Limb (tissue), 2 donors: ENCODE measurements around the gene DDX41.
"Not testable (repeated sequence)": the region's sequence is repeated elsewhere in the genome, so short reads cannot be mapped to it uniquely, and the experiment has no call there.

Experiments used
- DNase-seq, 2 donors: peaks; one replicate each; pipeline ENCODE4 v3.0.0-alpha.2; 2016; ENCODE audit errors: extremely low spot score in 2 of 2

The DDX41 gene

DNA sequence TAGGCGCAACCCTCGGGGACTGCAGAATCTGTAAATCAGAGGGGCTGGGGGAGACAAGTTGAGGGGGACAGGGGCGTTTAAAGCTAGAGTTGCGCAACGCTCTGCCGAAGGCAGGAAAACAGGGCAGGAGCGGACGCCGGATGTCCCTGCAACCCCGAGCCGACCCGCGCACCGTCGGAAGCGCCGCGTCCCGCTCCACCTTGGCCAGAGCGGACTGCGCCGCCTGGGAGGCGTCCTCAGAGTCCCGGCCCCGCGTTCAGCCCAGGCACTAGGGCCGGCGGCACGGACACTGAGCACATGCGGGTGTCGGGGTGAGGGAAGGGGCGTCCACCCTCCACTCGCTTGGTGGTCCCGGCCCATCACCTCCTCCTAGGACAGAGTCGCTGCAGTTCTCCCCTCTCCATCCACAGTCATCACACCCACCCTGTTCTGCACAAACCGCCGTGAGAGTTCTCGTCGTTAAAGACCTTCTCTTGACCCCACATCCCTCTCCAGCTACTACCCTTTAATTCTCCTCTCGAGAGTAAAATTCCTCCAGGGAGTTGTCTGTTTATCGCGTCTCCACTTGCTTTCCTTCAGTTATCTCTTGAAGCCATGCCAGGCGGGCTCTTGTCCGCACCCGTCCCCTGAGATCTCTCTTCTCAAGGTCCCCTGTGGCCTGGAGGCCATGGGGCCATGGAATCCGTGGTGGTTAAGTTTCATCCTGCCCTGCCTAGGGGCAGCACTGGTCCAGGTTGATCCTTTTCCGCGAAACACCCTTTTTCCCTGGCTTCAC lies 18.6 kb downstream of the DDX41 start:
- no peak for DNase-seq

DNA sequence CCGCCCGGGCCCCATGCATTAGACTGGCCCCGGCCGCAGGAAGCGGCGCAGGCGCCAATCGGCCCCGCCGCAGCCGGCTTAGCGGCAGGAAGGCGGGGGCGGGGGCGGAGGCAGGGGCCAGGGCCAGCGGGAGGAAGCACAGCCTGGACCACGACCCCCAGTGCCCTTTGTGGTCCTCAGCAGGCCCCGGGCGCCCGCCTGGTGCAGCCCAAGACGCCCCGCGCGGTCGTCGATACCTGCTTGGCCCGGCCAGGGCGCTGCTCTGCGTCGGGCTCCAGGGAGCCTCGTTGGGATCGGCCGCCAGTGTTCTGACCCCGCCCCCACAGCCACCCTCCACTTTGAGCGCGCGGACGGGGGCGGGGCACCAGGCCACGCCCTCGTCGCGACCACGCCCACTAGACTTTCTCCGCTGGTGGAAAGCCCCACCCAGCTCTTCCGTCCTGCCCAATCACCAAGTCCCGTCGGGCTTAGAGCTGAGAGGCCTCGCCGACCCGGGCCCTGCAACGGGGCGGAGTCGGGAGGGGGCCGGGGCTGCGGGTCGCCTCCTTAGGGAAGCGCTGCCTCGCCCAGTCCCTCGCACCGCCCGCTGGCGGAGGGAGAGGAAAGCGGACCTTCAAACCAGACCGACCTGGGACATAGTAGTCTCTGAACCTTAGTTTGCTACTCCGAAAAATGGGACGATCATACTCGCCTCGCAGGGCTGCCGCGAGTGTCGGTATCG lies 19.3 kb downstream of the DDX41 start, which contains the start of gene PDLIM7:
TSS of gene PDLIM7 (minus strand) at position 313 of the 721 bp plus-strand sequence. CDS start 1,092 bp downstream, outside the sequence.
- DNase-seq: peak; percentile 97 to 98

DNA sequence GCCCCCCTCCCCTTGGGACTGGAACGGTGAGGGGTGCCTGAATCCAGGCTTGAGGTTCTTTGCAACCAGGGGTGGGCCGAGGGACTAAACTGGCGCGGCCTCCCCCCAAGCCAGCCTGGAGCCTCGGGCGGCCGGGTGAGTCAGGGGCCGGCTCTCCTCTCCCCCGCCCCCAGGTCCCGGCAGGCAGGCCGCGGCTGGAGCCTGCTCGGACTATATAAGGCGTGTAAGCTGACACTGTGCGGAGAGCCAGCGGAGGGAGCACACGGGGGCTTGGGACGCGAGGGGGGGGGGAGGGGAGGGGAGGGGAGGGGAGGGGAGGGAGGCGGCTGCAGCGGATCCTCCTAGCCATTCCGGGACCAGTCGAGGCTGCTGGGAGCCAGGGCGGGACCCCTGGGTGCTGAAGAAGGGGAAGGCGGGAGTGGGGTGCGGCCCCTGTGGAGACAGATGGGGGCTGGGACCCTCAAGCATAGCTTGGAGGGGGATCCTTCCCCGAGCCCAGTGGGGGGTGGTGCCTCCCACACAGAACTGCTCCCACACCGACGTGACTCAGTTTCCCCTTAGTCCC lies 20.0 kb downstream of the DDX41 start:
- DNase-seq: peak; percentile 88 to 90

GRCh38 chr5:177496070-177496726 lies 20.6 kb downstream of the DDX41 start:
- DNase-seq: no peak

GRCh38 chr5:177495243-177496060 lies 21.3 kb downstream of the DDX41 start:
- DNase-seq: peak; percentile 79 to 80

DNA sequence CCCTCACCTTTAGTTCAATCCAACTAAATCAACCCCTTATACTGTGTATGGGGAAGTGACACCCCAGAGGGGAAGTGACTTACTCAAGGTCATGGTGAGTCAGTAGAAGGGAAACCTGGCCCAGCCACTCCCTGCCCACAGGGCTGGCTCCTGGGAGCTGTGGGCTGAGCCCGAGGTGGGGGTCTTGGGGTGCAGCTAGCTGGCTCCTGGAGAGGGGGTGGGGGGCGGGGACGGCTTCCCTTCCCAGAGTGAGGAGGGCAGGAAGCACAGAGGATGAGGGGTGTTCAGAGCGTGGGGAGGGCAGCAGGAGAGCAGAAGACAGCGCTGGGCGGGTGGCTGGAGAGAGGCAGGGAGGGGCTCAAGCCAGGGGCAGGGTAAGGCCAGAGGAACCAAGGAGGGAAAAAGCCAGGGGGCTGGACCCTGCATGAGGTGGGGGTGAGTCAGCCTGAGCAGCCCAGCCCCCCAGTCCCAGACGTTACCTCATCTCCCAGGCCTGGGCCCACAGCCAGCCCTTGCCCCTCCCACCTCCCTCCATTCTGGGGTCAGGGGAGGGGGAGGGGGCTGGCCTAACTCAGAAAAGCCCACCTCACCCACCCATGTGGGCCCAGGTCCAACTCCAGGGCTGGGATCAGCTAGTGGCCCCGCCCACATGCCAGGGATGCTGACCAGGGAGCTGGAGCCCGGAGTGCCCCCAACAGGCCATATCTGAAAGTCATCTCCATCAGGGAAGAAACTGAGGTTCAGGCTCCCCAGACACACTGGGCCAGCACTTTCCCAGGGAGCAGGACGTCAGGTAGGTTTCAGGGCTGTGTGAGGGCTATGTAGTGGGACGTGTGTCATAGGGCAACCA lies 22.2 kb downstream of the DDX41 start:
- DNase-seq: peak; percentile 78 to 91

DNA sequence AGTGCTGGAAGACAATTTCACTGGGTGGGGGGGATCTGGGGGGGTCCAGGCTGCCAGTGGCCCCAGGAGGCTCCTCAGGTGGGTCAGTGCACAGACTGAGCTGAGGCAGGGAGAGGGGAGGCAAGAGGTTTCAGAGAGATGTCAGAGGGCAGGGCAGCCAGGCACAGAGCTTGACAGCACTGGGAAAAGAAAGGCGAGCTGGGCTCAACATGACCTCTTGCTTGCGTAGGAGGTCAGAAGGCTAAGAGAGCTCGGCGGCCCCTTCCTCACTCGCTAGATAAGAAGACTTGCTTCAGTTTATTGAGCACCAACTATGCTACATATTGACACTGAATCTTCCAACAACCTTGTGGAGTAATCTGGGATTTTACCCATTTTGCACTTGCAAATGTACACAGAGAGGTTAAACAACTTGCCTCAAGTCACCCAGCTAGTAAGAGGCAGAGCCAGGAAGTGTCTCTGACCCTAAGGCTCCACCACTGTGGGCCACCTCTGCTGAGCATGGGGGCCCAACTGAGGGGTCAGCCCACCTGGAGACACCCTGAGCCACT lies 22.9 kb downstream of the DDX41 start:
- DNase-seq: no peak

- no peak for DNase-seq
These were observed 23.9 kb downstream of the DDX41 start for GRCh38 chr5:177492841-177493240.

GRCh38 chr5:177491983-177492746 lies 24.6 kb downstream of the DDX41 start:
- no peak for DNase-seq

GRCh38 chr5:177491429-177491945 lies 25.3 kb downstream of the DDX41 start:
- DNase-seq: peak in 1 of 2 donors; percentile 85

- no peak for DNase-seq
These were observed 25.8 kb downstream of the DDX41 start for GRCh38 chr5:177490992-177491391.

DNA sequence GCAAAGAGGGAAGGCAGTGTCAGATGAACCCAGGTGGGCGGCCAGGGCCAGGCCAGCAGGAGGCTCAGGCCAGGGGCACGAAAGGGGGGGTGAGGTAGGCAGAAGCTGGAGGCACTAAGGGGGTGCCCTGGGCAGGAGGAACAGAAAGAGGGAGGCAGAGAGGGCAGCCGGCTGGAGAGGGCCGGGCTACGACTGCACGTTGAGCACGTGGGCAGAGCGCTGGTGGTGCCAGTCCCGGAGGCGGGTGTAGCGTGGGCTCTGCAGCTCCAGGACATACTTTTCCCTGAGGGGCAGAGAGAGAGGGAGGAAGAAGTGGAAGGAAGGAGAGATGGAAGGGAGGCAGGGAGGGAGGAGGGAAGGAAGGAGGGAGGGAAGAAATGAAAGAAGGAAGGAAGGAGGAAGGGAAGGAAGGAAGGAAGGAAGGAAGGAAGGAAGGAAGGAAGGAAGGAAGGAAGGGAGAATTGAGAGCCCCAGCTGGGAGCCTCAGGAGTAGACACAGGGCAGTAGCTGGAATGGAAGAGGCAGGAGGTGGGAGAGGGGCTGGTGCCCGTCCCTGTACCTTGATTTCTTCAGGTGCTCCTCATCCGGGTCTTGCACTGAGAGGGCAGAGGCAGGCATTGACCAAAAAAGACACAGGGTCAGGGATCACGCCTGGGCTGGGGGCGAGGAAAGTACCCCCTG lies 26.3 kb downstream of the DDX41 start:
- no peak for DNase-seq

- DNase-seq: no peak
These were observed 27.5 kb downstream of the DDX41 start for GRCh38 chr5:177489119-177489716.

DNA sequence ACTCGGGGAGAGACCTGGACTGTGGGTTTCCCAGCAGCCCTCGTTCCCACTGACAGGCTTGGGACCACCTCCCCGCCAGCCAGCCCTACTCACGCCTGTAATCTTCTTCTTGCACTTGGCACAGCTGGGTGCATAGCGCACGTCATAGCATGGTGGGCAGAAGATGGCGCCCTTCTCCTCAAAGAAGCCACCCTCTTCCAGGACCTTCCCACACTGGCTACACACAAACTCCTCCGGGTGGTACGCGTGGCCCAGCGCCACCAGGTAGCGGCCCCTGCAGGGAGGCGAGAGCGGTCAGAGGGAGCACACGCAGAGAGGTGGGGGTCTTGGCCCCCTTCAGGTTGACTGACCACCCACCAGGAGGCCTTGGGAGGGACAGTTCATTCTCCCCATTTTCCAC lies 28.8 kb downstream of the DDX41 start:
- DNase-seq: no peak

DNA sequence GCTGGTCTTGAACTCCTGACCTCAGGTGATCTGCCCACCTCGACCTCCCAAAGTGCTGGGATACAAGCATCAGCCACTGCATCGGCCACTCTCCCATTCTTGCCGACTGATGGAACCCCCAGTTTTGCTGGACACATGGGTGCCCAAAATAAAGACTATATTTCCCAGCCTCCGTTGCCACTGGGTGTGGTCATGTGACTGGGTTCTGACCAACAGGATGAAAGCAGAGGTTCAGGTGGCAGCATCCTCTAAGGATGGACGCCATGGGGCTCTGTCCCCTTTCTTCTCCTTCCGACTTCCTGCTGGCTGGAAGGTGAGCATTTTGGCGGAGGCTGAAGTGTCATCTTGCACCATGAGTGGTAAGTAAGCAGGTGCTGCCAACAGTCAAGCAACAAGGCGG lies 29.6 kb downstream of the DDX41 start:
- no peak for DNase-seq

DNA sequence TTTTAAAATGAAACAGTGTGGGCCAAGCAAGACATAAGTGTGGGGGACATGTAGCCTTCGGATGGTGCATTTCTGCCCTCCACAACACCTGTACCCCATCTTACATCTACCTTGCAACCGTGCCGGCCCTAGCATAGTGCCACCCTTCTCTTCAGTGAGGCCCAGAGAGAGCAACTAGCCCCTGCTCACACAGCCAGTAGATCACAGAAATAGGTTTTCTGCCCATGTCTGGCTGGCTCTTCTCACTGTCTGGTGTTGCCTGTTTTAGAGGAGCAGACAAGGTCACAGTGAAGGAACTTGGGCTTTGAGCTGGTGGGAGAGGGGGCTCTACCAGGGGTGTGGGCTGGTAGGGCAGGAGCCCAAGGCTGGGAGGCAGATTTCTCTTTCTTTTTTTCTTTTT lies 30.5 kb downstream of the DDX41 start:
- DNase-seq: no peak

- DNase-seq: not testable (repeated sequence)
These were observed 31.0 kb downstream of the DDX41 start for GRCh38 chr5:177485753-177486152.
